ENCODE results near the gene SLC9A8.

The SLC9A8 gene

DNA sequence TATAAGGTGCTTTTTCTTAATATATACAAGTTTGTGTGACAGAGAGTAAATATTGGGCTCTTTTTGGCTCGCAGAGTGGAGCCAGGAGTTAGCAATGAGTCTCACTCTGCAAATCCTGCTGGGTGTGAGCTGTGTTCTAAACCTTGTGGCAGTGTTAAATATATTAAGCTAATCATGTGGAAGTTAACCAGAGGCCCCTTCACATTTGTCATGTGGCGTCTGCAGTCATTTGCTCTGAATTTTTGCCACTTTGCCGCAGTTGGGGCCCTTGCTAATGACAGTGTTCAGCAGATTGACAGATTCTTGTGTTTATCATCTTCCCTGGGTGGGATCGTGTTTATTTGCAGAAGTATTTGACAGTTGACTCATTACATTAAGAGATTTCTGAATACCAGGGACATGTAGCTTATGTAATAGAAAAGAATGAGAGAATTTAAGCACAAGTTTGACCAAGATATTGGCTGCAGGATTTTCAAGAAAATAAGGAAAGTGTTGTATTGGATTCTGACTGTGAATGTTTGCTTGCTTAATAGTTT lies 64.8 kb downstream of the SLC9A8 start:
- no peak for DNase-seq (ENCODE audit: low read depth)

DNA sequence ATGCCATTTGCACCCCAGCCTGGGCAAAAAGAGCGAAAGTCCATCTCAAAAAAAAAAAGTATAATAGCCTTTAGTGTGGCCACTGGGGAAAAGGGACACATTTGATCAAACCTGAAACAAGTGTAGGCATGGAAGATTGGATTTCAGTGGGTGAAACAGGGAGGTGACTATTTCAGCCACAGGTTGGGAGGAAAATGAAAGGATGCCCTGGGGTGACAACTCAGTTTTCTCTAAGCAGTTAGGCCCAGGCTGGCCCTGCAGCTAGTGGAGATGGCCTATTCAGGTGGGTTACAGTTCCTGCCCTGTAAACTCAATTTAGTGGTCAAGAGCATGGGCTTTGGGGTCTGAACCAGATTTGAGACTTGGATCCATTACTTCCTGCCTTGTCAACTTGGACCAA lies 66.3 kb downstream of the SLC9A8 start:
- no peak for DNase-seq (ENCODE audit: low read depth)

- no peak for DNase-seq (ENCODE audit: low read depth)
These were observed 67.5 kb downstream of the SLC9A8 start for GRCh38 chr20:49880177-49880576.

GRCh38 chr20:49880724-49881445 lies 68.3 kb downstream of the SLC9A8 start:
- no peak for DNase-seq (ENCODE audit: low read depth)

- no peak for DNase-seq (ENCODE audit: low read depth)
These were observed 69.7 kb downstream of the SLC9A8 start for GRCh38 chr20:49882171-49882970.

- DNase-seq (ENCODE audit: low read depth): no peak
These were observed 70.7 kb downstream of the SLC9A8 start for GRCh38 chr20:49883246-49883802.

- no peak for DNase-seq (ENCODE audit: low read depth)
These were observed 73.1 kb downstream of the SLC9A8 start for GRCh38 chr20:49885558-49886332.

- no peak for DNase-seq (ENCODE audit: low read depth)
These were observed 74.1 kb downstream of the SLC9A8 start for GRCh38 chr20:49886571-49887213.

DNA sequence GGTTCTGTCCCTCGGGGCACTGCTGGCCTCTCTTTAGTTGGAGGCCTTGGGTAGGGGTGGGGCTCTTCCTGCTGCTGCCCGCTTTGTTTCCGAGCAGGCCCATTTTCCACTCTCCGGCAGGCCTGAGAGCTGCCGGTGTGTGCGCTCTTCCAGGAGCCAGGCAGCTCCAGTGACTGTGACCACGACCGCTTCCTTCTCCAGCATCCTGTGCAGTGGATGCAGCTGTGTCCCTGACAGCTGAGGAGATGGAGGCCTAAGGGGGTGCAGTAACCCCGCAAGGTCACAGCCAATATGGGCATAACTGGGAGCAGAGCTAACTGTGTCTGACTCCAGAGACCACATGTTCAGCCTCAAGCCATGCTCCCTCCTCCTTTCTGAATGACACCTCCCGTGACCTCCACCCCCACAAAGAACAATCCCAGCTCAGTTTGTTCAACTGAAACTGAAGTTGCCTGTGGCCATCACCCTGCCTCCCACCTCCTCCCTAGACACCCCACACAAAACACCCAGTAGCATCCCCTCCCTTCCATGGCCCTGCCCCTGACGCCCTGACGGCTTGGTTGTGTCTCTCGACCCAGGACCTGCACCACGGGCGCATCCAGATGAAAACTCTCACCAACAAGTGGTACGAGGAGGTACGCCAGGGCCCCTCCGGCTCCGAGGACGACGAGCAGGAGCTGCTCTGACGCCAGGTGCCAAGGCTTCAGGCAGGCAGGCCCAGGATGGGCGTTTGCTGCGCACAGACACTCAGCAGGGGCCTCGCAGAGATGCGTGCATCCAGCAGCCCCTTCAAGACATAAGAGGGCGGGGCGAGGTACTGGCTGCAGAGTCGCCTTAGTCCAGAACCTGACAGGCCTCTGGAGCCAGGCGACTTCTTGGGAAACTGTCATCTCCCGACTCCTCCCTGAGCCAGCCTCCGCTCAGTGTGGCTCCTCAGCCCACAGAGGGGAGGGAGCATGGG lies 74.9 kb downstream of the SLC9A8 start:
- DNase-seq (ENCODE audit: low read depth): no peak

- peak; percentile 46 for DNase-seq (ENCODE audit: low read depth)
These were observed 75.8 kb downstream of the SLC9A8 start for GRCh38 chr20:49888212-49889000.

GRCh38 chr20:49889001-49889934 lies 76.6 kb downstream of the SLC9A8 start:
- no peak for DNase-seq (ENCODE audit: low read depth)

GRCh38 chr20:49889935-49890333 lies 77.3 kb downstream of the SLC9A8 start:
- DNase-seq (ENCODE audit: low read depth): no peak

DNA sequence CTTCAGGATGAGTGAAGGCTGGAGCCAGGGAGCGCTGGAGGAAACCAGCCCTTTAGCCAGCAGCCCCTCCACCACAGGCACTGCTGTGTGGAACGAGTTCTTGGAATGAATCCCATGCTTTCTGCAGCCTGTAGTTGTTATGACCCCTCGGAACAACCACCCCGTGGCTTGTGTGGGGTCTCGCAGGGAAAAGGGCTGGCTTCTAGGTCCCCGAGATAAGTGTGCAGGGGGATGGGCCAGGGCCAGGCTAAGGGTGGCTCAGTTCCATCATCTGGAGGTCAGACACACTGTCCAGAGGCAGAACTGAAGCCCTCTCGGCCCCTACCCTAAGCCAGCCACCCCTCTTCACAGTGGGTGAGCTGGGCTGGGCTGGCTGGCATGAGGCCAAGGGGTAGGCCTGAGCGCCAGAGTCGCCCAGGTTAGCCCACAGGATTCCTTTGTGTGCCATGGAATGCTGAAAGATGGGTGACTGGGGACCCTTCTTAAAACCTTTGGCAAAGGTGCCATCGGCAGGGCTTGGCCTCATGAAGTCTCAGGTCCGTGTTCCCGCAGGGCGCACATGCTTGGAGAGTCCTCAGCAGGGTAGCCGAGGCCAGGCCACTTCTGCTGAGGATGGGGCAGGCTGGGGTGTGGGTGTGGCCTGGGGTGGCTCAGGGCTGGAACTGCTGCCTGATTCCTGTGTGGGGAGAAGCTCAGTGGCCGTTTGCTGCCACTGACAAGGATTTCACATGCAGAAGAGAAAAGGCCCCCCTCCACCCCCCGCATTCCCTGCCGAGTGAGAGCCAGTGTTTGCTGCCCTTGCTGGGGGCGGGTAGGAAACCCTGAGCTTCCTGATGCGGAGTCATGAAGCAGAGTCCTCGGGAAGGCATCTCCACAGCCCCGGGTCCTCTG lies 78.1 kb downstream of the SLC9A8 start:
- DNase-seq (ENCODE audit: low read depth): no peak

DNA sequence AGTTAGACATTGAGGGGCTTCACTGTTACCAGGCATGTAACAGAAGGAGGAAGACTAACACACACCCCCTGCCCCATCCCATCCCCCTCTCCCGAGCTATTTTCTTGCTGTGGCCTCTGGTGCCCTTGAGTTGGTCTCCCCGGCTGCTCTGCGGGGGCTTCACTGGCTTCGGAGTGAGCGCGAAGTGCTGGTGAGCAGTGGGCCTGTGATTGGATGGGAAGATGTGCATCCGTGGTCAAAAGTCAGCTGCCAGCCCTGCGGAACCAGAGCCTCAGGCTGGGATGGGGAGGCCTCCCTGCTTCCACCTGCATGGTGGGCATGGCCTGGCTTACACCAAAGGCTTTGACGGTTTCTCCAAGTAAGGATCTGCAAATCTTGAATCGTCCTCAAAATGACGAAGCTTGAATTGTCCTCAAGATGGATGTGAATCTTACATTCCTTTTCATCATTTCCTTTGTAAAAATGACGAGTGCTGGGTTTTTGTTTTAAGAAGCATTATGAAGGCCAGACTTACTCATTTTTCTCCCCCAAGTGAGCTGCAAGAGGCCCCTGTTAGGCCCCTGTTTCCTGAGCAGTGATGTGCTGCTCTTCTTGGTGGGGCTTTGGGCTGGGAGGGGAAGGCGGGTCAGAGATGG lies 79.0 kb downstream of the SLC9A8 start:
- no peak for DNase-seq (ENCODE audit: low read depth)

DNA sequence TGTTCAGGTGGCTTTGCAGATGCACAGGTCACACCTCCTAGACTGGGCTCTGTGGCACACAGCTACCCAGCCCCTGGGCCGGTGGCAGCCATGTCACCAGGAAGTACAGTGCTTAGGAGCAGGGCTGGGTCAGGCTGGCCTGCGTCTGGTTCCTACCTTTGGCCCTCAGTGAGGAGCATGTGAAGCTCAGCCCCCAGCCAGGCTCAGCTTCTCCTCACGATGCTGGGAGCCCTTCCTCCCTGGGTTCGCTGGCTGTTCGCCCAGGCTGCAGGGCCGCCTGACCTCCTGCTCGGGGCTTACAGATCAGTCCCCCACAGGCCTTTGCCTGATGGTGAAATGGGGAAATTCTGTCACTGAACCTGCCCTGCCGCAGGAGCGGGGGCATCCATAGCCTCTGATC lies 79.6 kb downstream of the SLC9A8 start:
- no peak for DNase-seq (ENCODE audit: low read depth)

DNA sequence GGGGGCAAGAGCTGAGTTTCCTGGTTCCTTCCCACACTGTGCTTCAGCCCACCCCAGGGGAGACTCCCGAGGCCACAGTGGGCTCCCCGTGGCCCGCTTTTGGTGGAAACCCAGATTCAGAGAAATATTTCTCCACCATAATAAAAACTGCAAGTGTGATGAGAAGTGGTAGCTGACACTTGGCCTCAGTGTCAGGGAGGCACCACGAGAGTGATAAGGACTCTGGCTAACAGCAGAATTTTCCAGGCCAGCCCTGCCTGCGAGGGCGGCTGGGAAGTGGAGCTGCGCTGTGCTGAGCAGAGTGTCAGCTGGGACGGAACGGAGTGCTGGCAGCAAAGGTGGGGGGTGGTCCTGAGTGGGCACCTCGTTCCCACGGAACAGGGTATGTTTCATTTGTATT lies 80.2 kb downstream of the SLC9A8 start:
- DNase-seq (ENCODE audit: low read depth): no peak
